Measurements from ENCODE around the gene USP21. TPM values are rescaled to one million over a fixed set of nuclear protein-coding genes. Genes with fewer than 3 reads are reported as not detected.
A peak's percentile ranks its signal among the peaks of the same experiment; 100 is the strongest.
"Not testable (repeated sequence)": the region's sequence is repeated elsewhere in the genome, so short reads cannot be mapped to it uniquely, and the experiment has no call there.

USP21 gene, protein sequence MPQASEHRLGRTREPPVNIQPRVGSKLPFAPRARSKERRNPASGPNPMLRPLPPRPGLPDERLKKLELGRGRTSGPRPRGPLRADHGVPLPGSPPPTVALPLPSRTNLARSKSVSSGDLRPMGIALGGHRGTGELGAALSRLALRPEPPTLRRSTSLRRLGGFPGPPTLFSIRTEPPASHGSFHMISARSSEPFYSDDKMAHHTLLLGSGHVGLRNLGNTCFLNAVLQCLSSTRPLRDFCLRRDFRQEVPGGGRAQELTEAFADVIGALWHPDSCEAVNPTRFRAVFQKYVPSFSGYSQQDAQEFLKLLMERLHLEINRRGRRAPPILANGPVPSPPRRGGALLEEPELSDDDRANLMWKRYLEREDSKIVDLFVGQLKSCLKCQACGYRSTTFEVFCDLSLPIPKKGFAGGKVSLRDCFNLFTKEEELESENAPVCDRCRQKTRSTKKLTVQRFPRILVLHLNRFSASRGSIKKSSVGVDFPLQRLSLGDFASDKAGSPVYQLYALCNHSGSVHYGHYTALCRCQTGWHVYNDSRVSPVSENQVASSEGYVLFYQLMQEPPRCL
- total RNA-seq (10 to 100 TPM; 16.4 to 28.1 TPM), polyA plus RNA-seq (10 to 100 TPM; 15.7 to 24.7 TPM)
- long read RNA-seq, donor 1, transcript USP21-201 (13 exons, 2,195 nt): major isoform, 14 of 39 reads
- long read RNA-seq, donor 1, transcript USP21-203 (14 exons, 2,342 nt): minor isoform, 6 of 39 reads
- long read RNA-seq, donor 1, partial matches to known transcripts: 8 of 39 reads
- long read RNA-seq, donor 1, other reads (novel, unspliced or antisense): 11 of 39 reads
- long read RNA-seq, donor 2, transcript USP21-201 (13 exons, 2,195 nt): major isoform, 7 of 17 reads
- long read RNA-seq, donor 2, partial matches to known transcripts: 4 of 17 reads
- long read RNA-seq, donor 2, other reads (novel, unspliced or antisense): 5 of 17 reads

- Histone ChIP-seq H3K9me3 (ENCODE audit: control insufficient read depth, low read length) (no peaks in the 10 kb centered on the region), H3K4me1 (ENCODE audit: control insufficient read depth in 1 of 2, insufficient read depth in 2 of 2, low read length in 2 of 2) (peaks cover 0 to 1% of the 10 kb centered on the region in 2 donors), H3K36me3 (ENCODE audit: control insufficient read depth in 1 of 2, insufficient read depth in 2 of 2, low read length in 1 of 2) (no peaks in the 10 kb centered on the region), H3K27me3 (ENCODE audit: control insufficient read depth in 1 of 2, insufficient read depth in 2 of 2, low read length in 1 of 2) (no peaks in the 10 kb centered on the region), H3K4me3 (ENCODE audit: low read length in 2 of 2) (peak within 1 kb of the TSS; percentile 23 to 61), H3K27ac (ENCODE audit: low read depth in 1 of 2, low read length in 2 of 2) (peak within 1 kb of the TSS in 1 of 2 donors; percentile 82)
- ATAC-seq (ENCODE audit: low FRiP score) (peak; percentile 97), DNase-seq (peak; percentile 96 to 98)
- 1% methylated on average over 59 to 60 of the region's 60 CpGs for WGBS, 2 donors
- intact Hi-C loops (cut with DNase I): loop anchor here in 1 of 2 donors (2.0 kb wide), 1 partner anchor 26 kb away; the partner anchor contains the start of gene DEDD
These were observed at the start of gene USP21 for GRCh38 chr1:161159087-161159912. Gene USP21 (plus strand): TSS chr1:161159500. CDS start chr1:161160641, 1,141 bp downstream.

DNA sequence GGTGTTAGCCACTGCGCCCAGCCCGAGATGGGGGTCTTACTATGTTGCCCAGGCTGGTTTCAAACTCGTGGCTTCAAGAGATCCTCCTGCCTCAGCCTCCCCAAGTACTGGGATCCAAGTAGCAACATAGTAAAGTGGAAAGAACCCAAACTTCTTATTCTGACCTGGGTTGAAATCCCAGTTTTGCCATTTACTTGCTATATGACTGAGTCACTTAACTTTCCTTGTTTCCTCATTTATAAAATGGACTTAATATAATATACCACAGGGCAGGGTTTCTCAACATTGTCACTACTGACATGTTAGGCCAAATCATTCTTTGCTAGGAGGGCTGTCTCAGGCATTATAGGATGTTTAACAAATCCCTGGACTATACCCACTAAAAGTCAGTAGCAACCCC, 48.2 kb upstream of the USP21 start:
- Histone ChIP-seq H3K4me3 (ENCODE audit: low read length in 2 of 2) (no peak overlapping the region), H3K36me3 (ENCODE audit: control insufficient read depth in 1 of 2, insufficient read depth in 2 of 2, low read length in 1 of 2) (no peaks in the 10 kb centered on the region), H3K4me1 (ENCODE audit: control insufficient read depth in 1 of 2, insufficient read depth in 2 of 2, low read length in 2 of 2) (no peaks in the 10 kb centered on the region), H3K9me3 (ENCODE audit: control insufficient read depth, low read length) (no peaks in the 10 kb centered on the region), H3K27ac (ENCODE audit: low read depth in 1 of 2, low read length in 2 of 2) (no peak overlapping the region), H3K27me3 (ENCODE audit: control insufficient read depth in 1 of 2, insufficient read depth in 2 of 2, low read length in 1 of 2) (no peaks in the 10 kb centered on the region)
- ATAC-seq (ENCODE audit: low FRiP score) (no peak), DNase-seq (no peak)
- intact Hi-C loops (cut with DNase I): no loop called here
- 94 to 95% methylated on average over 3 of the region's 3 CpGs for WGBS, 2 donors

GRCh38 chr1:161111527-161111926, 47.8 kb upstream of the USP21 start:
- DNase-seq (no peak), ATAC-seq (ENCODE audit: low FRiP score) (no peak)
- no peak overlapping the region for H3K4me3 ChIP-seq (ENCODE audit: low read length in 2 of 2)
- no peaks in the 10 kb centered on the region for H3K9me3 ChIP-seq (ENCODE audit: control insufficient read depth, low read length)
- no peaks in the 10 kb centered on the region for H3K27me3 ChIP-seq (ENCODE audit: control insufficient read depth in 1 of 2, insufficient read depth in 2 of 2, low read length in 1 of 2)
- no peak overlapping the region for H3K27ac ChIP-seq (ENCODE audit: low read depth in 1 of 2, low read length in 2 of 2)
- intact Hi-C loops (cut with DNase I): no loop called here
- H3K36me3 ChIP-seq (ENCODE audit: control insufficient read depth in 1 of 2, insufficient read depth in 2 of 2, low read length in 1 of 2): no peaks in the 10 kb centered on the region
- peaks cover 0 to under 1% of the 10 kb centered on the region in 2 donors for H3K4me1 ChIP-seq (ENCODE audit: control insufficient read depth in 1 of 2, insufficient read depth in 2 of 2, low read length in 2 of 2)
- 87 to 98% methylated on average over 2 of the region's 2 CpGs for WGBS, 2 donors

- Histone ChIP-seq H3K27me3 (ENCODE audit: control insufficient read depth in 1 of 2, insufficient read depth in 2 of 2, low read length in 1 of 2) (no peaks in the 10 kb centered on the region), H3K36me3 (ENCODE audit: control insufficient read depth in 1 of 2, insufficient read depth in 2 of 2, low read length in 1 of 2) (no peaks in the 10 kb centered on the region), H3K4me1 (ENCODE audit: control insufficient read depth in 1 of 2, insufficient read depth in 2 of 2, low read length in 2 of 2) (peaks cover 0 to 3% of the 10 kb centered on the region in 2 donors), H3K27ac (ENCODE audit: low read depth in 1 of 2, low read length in 2 of 2) (no peak overlapping the region), H3K9me3 (ENCODE audit: control insufficient read depth, low read length) (no peaks in the 10 kb centered on the region), H3K4me3 (ENCODE audit: low read length in 2 of 2) (no peak overlapping the region)
- DNase-seq: no peak
- intact Hi-C loops (cut with DNase I): no loop called here
- no peak for ATAC-seq (ENCODE audit: low FRiP score)
- whole genome bisulfite sequencing, 2 donors: 90 to 94% methylated on average over 1 of the region's 1 CpG
These were observed 45.4 kb upstream of the USP21 start for GRCh38 chr1:161113915-161114314.

- Histone ChIP-seq H3K27ac (ENCODE audit: low read depth in 1 of 2, low read length in 2 of 2) (no peak overlapping the region), H3K4me1 (ENCODE audit: control insufficient read depth in 1 of 2, insufficient read depth in 2 of 2, low read length in 2 of 2) (peaks cover 0 to 3% of the 10 kb centered on the region in 2 donors), H3K27me3 (ENCODE audit: control insufficient read depth in 1 of 2, insufficient read depth in 2 of 2, low read length in 1 of 2) (no peaks in the 10 kb centered on the region), H3K36me3 (ENCODE audit: control insufficient read depth in 1 of 2, insufficient read depth in 2 of 2, low read length in 1 of 2) (no peaks in the 10 kb centered on the region), H3K4me3 (ENCODE audit: low read length in 2 of 2) (no peak overlapping the region), H3K9me3 (ENCODE audit: control insufficient read depth, low read length) (no peaks in the 10 kb centered on the region)
- no peak for DNase-seq
- no peak for ATAC-seq (ENCODE audit: low FRiP score)
- intact Hi-C loops (cut with DNase I): no loop called here
- 84 to 87% methylated on average over 2 of the region's 2 CpGs for WGBS, 2 donors
These were observed 44.7 kb upstream of the USP21 start for GRCh38 chr1:161114556-161114955.

DNA sequence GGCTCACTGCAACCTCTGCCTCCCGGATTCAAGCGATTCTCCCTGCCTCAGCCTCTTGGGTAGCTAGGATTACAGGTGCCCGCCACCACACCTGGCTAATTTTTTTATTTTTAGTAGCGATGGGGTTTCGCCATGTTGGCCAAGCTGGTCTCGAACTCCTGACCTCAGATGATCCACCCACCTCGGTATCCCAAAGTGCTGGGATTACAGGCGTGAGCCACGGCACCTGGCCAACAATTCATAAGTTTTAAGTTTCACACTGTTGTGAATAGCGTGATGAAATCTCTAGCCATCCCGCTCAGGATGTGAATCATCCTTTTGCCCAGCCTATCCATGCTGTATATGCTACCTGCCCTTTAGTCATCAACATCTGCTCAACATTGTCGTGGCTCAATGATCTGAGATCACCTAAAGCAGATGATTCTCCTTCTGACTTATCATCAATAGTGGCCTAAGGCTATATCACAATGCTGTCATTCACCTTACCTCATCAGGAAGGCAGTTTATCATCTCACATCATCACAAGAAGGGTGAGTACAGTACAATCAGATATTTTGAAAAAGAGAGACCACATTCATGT, 44.1 kb upstream of the USP21 start:
- H3K27ac ChIP-seq (ENCODE audit: low read depth in 1 of 2, low read length in 2 of 2): no peak overlapping the region
- peaks cover 0 to 3% of the 10 kb centered on the region in 2 donors for H3K4me1 ChIP-seq (ENCODE audit: control insufficient read depth in 1 of 2, insufficient read depth in 2 of 2, low read length in 2 of 2)
- no peaks in the 10 kb centered on the region for H3K27me3 ChIP-seq (ENCODE audit: control insufficient read depth in 1 of 2, insufficient read depth in 2 of 2, low read length in 1 of 2)
- no peaks in the 10 kb centered on the region for H3K36me3 ChIP-seq (ENCODE audit: control insufficient read depth in 1 of 2, insufficient read depth in 2 of 2, low read length in 1 of 2)
- H3K4me3 ChIP-seq (ENCODE audit: low read length in 2 of 2): no peak overlapping the region
- no peak for ATAC-seq (ENCODE audit: low FRiP score)
- DNase-seq: no peak
- intact Hi-C loops (cut with DNase I): loop anchor here in 1 of 2 donors (5.0 kb wide), 1 partner anchor 68 kb away; the partner anchor contains the start of gene USF1
- no peaks in the 10 kb centered on the region for H3K9me3 ChIP-seq (ENCODE audit: control insufficient read depth, low read length)
- 94 to 95% methylated on average over 12 of the region's 12 CpGs for whole genome bisulfite sequencing, 2 donors

- 88 to 89% methylated on average over 6 of the region's 6 CpGs for WGBS, 2 donors
These were observed 43.3 kb upstream of the USP21 start for GRCh38 chr1:161115961-161116360.

More at GRCh38 chr1:161115961-161116360, 43.3 kb upstream of the USP21 start:
- not testable (repeated sequence) for ATAC-seq (ENCODE audit: low FRiP score); H3K9me3 ChIP-seq (ENCODE audit: control insufficient read depth, low read length); H3K27ac ChIP-seq (ENCODE audit: low read depth in 1 of 2, low read length in 2 of 2); H3K4me3 ChIP-seq (ENCODE audit: low read length in 2 of 2); DNase-seq; H3K4me1 ChIP-seq (ENCODE audit: control insufficient read depth in 1 of 2, insufficient read depth in 2 of 2, low read length in 2 of 2); H3K27me3 ChIP-seq (ENCODE audit: control insufficient read depth in 1 of 2, insufficient read depth in 2 of 2, low read length in 1 of 2); H3K36me3 ChIP-seq (ENCODE audit: control insufficient read depth in 1 of 2, insufficient read depth in 2 of 2, low read length in 1 of 2)
- intact Hi-C loops (cut with DNase I): loop anchor here in 1 of 2 donors (5.0 kb wide), 1 partner anchor 69 kb away; the partner anchor contains the start of gene USF1
